Measurements from ENCODE around the gene ZNF597. TPM values are rescaled to one million over a fixed set of nuclear protein-coding genes. Genes with fewer than 3 reads are reported as not detected.
"Not testable (repeated sequence)": the region's sequence is repeated elsewhere in the genome, so short reads cannot be mapped to it uniquely, and the experiment has no call there.

The ZNF597 gene
- polyA plus RNA-seq, 4 donors = 3.3 to 4.3 (median 4.0) TPM

- DNase-seq (ENCODE audit: low read depth in 4 of 4, low spot score in 3 of 4) = no peak
Observed at GRCh38 chr16:3476409-3476808, 33.1 kb upstream of the ZNF597 start.

- no peak for DNase-seq (ENCODE audit: low read depth in 4 of 4, low spot score in 3 of 4)
Observed at GRCh38 chr16:3475604-3476375, 32.5 kb upstream of the ZNF597 start.

GRCh38 chr16:3474870-3475269, 31.6 kb upstream of the ZNF597 start:
- not testable (repeated sequence) for DNase-seq (ENCODE audit: low read depth in 4 of 4, low spot score in 3 of 4)

- DNase-seq (ENCODE audit: low read depth in 4 of 4, low spot score in 3 of 4) = no peak
Observed at GRCh38 chr16:3474136-3474779, 31.0 kb upstream of the ZNF597 start.

- DNase-seq (ENCODE audit: low read depth in 4 of 4, low spot score in 3 of 4) = not testable (repeated sequence)
Observed at GRCh38 chr16:3473596-3473943, 30.3 kb upstream of the ZNF597 start.

- no peak for DNase-seq (ENCODE audit: low read depth in 4 of 4, low spot score in 3 of 4)
Observed at GRCh38 chr16:3472878-3473595, 29.7 kb upstream of the ZNF597 start.

- no peak for DNase-seq (ENCODE audit: low read depth in 4 of 4, low spot score in 3 of 4)
Observed at GRCh38 chr16:3471518-3472176, 28.3 kb upstream of the ZNF597 start.

GRCh38 chr16:3470723-3471122, 27.4 kb upstream of the ZNF597 start:
- DNase-seq (ENCODE audit: low read depth in 4 of 4, low spot score in 3 of 4) = no peak

- DNase-seq (ENCODE audit: low read depth in 4 of 4, low spot score in 3 of 4) = no peak
Observed at GRCh38 chr16:3469736-3470135, 26.4 kb upstream of the ZNF597 start.

GRCh38 chr16:3468501-3468900, 25.2 kb upstream of the ZNF597 start:
- DNase-seq (ENCODE audit: low read depth in 4 of 4, low spot score in 3 of 4) = no peak

- DNase-seq (ENCODE audit: low read depth in 4 of 4, low spot score in 3 of 4) = no peak
Observed at GRCh38 chr16:3467921-3468320, 24.6 kb upstream of the ZNF597 start.

- DNase-seq (ENCODE audit: low read depth in 4 of 4, low spot score in 3 of 4) = no peak
Observed at GRCh38 chr16:3467182-3467581, 23.9 kb upstream of the ZNF597 start.

- no peak for DNase-seq (ENCODE audit: low read depth in 4 of 4, low spot score in 3 of 4)
Observed at GRCh38 chr16:3465911-3466584, 22.7 kb upstream of the ZNF597 start.

- no peak for DNase-seq (ENCODE audit: low read depth in 4 of 4, low spot score in 3 of 4)
Observed at GRCh38 chr16:3465301-3465700, 22.0 kb upstream of the ZNF597 start.

- no peak for DNase-seq (ENCODE audit: low read depth in 4 of 4, low spot score in 3 of 4)
Observed at GRCh38 chr16:3461151-3461550, 17.8 kb upstream of the ZNF597 start.

GRCh38 chr16:3460585-3460984, 17.3 kb upstream of the ZNF597 start:
- DNase-seq (ENCODE audit: low read depth in 4 of 4, low spot score in 3 of 4) = no peak

- no peak for DNase-seq (ENCODE audit: low read depth in 4 of 4, low spot score in 3 of 4)
Observed at GRCh38 chr16:3460121-3460520, 16.8 kb upstream of the ZNF597 start.

- no peak for DNase-seq (ENCODE audit: low read depth in 4 of 4, low spot score in 3 of 4)
Observed at GRCh38 chr16:3459401-3460090, 16.2 kb upstream of the ZNF597 start.

- DNase-seq (ENCODE audit: low read depth in 4 of 4, low spot score in 3 of 4) = peak in 2 of 4 donors; percentile 65
Observed at GRCh38 chr16:3458852-3459361, 15.6 kb upstream of the ZNF597 start.

Data from right renal pelvis (tissue), 4 donors.